COR-L47 (cell line): Measurements from ENCODE around the gene NNT.
"Not testable (repeated sequence)": the region's sequence is repeated elsewhere in the genome, so short reads cannot be mapped to it uniquely, and the experiment has no call there.

ENCODE experiments used
- DNase-seq: peaks from one replicate; lab custom pipeline; 2025; lab: John Stamatoyannopoulos, UW

The NNT gene

DNA sequence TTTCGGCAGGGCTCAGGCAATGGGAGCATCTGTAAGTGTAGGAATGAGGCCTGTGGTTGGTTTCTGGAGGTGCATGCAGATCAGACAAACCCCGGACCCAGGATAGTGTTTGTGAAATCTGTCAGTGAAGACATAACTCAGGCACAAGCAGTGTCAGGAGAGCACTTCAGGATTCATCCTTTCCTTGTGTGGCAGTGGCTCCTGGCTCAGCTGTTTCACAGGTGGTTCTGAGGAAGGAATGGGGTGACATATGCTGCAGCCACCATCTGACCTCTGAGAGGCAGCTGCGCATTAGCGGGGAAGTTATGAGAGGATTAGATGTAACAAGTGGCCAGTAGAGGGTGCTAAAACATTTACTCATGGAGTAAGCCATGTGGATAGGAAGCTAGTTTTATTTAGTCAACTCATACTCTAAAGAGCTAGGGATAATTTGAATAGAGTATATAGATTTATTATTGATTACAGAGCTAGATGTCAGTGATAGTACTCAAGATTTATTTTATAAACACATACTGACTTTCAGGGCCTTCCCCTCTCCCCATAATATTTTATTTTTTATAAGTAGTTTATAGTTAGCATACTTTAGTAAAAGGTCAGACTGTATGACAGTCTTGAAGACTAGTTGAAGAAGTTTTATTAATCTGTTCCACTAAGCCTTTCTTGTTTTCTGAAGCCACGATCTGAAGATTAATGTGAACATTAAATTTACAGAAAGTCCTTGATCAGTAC is 28.4 kb downstream of the NNT start:
- peak; percentile 76 for DNase-seq

DNA sequence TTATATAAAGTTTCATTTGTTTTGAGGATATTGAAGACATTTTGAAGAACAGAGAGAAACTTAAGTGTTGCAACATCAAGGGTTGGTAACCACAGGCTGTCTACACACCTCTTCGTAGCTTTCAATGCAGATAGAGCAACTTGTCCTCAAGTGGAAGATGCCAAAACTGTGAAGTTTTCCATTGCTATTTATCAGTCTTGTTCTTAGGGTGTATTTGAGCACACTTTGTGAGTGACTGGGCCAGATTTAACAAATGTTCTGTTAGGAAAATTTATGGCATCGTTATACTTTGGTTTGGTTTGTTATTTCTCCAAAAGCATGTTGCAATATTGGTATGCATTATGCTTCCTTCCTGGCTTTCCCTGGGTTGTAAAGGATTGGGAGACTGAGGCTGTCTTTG is 31.6 kb downstream of the NNT start:
- DNase-seq = no peak

DNA sequence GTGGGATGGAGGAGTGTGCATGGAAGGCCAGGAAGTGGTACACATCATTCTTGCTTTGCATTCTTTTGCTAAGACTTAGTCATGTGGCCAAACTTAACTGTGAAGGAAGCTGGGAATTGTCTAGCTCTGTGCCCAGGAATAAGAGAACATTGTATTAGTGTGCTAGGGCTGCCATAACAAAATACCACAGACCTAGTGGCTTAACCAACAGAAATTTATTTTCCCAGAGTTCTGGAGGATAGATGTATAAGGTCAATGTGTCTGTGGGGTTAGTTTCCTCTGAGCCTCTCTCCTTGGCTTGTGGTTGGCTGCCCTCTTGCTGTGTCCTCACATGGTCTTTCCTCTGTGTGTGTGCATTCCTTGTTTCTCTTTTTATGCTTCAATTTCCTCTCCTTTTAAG is 32.4 kb downstream of the NNT start:
- no peak for DNase-seq

DNA sequence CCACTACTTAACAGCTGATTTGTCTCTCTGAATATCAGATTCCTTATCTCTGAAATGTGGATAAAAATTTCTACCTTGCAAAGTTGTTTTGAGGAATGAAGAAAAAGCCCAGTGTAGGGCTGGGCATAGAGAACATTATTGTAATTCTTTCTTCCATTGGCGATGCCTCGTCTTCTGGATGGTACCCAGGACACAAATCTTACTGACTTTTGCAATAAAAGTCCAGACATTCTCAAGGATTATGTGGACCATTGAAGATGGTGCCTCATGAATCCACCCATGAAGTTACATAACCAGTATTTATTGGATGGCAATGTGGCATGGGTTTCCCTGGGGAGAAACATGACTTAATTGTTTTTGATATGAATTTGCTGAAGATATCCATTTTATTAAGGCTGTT is 33.1 kb downstream of the NNT start:
- no peak for DNase-seq

DNA sequence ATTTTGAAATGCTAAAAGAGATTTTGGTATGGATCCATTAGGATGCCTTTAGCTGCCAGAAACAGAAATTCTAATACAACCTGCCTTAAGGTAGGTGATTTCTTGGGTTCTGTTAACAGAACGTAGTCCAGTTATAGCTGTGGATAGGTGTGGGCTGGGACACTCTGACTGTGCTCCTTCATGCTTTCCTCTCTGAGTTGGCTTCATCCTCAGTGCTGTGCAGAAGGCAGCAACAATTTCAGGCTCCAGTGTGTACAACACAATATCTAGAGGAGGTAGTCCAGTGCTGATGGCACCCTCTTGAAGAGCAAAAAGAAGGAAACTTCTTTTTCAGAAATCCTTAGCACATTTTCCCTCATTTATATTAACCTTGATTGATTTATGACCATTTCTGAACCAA is 34.4 kb downstream of the NNT start:
- no peak for DNase-seq

DNA sequence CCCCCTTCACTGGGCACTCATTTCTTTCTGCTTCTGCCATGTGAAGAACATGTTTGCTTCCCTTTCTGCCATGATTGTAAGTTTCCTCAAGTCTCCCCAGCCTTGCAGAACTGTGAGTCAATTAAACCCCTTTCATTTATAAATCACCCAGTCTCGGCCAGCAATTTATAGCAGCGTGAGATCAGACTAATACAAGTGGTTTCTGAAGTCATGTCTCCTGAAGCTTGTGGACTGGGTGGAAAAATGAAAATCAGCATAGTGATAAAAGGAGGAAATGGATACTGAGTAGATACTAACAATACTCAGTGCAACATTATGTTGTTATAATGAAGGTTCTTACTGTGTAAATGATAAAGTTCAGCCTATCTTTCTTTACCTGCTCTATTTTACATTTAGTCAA is 35.1 kb downstream of the NNT start:
- DNase-seq = no peak

DNA sequence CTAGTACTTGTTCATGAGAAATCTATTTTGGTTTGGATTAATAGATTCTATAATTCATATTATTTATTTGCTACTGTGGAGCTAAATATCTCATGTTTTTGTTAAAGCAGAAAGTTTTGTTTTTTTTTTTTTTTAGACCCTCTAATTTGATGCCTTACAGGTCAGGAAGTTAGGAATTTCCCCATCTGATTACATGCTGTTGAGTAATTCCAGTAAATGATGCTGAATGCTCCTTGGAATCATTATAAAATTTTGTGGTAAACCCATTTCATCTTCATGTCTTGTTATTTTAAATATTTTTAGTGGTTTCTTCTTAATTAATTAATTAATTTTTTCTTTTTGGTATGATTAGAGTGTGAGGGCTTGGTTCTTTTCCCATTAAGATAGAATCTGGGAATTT is 35.6 kb downstream of the NNT start:
- DNase-seq = no peak

DNA sequence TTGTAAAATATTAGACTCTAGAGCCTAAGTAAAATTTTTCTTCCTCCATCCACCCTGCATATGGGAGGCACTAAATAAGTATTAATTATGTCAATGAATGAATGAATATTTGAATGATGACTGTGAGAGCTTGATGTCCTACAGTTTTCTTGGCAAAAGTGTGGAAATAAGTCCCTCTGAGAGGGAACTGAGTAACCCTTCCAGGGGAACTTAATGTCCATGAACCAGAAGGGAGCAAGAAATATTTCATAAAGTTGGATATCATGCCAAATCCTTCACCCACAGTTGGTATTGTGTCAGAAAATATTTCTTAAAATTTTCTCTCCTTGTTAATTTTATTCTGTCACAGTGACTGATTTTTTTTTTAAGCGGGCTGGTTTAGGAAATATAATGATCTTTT is 36.6 kb downstream of the NNT start:
- no peak for DNase-seq

DNA sequence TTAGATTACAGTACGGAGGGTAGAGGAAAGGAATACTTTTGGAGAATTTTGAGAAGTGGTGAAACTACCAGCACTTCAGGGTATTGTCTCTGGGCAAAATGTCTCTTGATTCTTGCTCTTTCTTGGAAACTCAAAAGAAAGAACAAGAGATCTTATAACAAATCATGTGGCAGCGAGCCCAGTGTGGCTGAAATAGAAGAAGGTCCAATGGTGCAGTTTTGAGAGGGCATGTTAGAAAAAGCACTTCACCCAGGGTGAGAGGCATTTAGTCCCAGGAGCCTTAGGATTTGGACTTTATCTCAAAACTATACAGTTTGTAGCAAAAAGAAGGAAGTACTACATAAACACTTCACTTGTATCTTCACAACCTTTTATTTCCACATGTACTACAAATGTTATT is 39.4 kb downstream of the NNT start:
- no peak for DNase-seq

DNA sequence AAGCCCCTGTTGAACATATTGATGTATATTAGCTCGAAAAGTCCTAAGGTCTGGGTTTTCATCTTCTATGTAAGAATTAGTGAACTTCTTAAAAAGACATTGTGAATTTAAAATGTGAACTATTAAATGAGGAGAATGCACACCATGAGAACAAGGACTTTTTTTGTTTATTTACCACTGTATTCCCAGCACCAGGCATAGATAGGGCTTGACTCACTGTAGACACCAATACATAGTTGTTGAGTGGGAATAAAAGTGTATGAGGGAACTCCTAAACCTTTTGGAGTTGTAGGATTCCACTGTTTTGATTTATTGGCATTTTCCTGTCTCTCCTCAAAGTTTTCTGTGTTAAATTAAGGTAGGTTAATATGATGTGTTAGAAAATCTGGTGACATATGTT is 40.3 kb downstream of the NNT start:
- no peak for DNase-seq

DNA sequence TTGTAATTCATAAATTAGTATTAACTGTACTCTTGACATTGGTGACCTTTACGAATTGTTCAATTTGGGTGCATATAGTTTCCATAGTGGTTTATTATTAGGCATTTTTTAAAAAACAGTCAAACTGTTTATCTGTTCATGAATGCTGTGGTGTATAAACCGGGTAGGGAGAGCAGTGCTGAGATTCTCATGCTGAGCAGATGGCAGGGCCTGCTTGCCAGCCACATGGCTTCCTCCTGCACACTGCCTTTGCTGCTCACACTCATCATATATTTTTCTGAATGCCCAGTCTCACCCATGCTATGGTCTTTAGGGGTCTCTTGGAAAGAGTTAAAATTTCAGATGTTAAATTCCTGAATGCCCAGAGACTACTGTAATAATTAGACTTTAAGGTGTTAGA is 40.8 kb downstream of the NNT start:
- DNase-seq = no peak

DNA sequence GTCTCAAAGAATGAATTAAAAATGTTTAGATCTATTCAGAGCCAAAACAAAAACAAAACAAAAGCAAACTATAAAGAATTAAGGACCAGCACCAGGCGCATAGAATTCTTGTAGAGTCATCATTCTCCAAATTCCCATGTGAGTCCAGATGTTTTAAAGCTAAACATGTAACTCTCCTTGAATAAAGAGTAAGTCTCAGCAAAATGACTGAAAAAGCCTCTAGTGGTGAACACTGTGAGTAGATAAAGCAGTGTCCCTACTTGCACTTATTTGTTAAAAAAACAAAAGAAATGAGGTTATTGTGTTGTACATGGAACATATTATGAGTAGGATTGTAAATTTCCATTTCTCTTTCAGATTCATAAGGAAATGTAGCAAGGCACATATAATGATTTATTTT is 44.0 kb downstream of the NNT start:
- no peak for DNase-seq

DNA sequence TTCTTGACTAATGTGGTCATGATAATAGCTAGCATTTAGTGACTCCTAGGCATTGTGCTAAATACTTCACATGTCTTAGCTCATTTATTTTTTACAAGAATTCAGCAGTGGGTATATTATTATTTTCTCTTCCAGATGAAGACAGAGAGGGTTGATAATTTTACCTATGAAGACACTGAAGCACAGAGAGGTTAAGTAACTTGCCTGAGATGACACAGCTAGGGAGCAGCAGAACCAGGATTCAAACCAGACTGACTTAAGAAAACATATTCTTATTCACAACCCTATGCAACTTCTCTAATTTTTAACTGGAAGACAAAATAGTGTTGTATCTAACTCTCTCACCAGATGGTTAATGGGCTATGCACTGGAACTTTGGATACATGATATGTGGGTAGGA is 44.8 kb downstream of the NNT start:
- no peak for DNase-seq

DNA sequence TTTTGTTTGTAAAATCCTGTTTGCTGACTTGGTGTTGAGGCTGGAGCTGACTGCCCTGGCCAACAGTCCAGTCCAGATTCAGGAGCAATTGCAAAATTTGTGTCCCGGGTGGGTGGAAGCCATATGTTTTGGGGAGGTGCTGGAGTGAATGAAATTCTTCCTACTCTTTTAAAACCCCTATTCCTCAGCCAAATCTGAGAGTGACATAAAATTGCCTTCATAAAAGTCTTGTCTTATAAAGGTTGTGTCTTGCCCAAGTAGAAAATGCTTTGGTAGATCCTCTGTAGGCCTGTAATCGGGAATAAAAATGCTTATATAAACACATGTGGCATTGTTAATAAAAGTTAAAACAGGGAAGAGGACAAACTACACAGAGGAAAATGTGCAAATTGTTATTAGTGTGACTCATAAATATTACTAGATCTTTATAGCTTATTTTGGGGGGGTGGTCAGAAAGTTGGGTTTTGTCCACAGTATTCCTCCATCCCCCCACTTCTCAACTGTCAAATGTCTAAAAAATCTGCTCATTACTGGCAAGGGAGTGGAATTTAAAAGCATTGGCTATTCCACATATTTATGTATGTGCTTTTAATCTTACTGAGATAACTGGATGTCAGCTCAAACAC is 45.6 kb downstream of the NNT start:
- DNase-seq = no peak

DNA sequence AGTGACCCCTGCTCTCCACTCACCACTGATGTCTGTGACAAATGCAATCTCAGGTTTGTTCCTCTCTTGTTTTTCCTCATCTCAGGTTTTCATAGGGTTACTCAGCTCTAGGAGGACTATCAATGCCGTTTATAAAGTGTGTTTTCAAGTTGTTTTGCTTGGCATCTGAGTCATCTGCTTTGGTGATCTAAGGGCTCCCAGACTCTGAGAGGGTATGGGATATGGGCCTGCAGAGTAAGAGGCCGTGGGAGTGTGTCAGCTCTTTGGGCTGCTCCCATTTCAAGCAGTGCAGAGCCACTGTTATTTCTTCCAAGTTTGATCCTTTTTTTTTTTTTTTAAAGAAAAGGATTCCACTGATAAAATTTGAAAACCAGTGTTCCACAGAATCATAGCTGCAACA is 46.3 kb downstream of the NNT start:
- no peak for DNase-seq

DNA sequence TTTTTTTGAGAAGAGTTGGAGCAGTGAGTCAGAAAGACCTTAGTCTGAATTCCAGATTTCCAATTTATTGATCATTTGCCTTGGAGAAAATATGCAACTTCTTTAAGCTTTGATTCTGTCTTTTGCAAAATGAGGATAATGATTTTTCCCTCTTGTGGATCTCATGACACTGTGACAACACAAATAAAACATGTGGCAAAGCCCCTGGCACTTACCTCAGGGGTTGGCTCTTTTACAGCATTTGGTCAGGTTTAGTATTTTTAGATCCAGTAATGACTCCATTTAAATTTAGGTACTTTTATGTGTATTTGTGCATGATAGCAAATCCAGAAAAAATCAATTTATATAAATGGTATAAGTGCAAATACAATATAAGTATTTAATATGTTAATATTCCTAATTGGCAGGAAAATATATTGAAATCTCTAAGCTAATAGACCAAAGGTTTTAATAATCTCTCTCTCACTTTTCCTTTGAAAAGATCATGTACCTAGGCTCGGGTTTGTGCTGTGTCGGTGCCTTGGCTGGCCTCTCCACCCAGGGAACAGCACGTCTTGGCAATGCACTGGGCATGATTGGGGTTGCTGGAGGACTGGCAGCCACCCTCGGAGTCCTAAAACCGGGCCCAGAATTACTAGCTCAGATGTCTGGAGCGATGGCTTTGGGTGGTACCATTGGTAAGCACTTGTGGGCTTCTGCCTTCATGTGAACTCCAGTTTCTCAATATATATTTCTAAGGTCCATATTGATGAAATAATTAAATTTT is 49.7 kb downstream of the NNT start:
- no peak for DNase-seq

DNA sequence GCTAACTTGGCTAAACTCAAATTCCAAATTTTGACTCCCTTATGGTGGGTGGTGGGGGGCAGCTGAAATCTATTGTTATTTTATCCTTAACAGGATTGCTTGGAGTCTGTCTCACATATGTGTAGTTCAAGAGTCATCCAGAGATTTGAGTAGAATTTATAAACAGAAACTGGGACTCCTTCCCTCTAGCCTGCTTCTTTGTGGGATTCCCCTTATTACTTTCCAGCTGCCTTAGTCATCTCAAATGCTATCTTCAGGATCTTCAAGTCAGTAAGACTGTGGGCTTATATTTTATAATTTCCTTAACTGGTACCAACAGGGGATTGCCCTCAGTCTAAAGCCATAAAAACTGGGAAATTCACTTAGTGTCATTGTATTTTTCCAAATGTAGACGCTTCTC is 55.5 kb downstream of the NNT start:
- DNase-seq = no peak

DNA sequence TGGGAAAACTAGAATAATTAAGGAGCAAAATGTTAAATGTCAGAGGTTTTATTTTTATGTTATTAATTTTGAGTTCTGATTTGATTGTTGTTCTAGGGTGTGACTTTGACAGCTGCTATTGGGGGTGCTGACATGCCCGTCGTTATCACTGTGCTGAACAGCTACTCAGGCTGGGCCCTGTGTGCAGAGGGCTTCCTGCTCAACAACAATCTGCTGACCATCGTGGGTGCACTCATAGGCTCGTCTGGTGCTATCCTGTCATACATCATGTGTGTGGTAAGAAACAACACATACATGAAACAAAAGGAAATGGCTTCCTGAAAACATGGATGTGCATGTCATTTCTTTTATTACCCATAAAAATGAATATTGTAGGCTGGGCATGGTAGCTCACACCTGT is 56.1 kb downstream of the NNT start:
- DNase-seq = no peak

DNA sequence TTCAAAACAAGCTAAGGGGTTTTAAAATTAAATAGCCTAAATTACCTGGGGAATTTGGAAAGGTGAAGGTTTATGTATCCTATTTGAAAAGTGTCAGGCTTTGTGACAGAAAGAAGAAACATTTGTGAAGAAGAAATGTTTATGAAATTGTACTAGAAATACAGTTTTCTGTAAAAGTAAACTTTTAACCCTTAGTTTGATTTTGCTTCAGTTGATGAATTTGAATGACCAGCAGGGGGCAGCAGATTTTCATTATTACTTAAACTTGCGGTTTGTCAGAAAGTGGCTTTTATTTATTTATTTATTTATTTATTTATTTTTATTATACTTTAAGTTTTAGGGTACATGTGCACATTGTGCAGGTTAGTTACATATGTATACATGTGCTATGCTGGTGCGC is 58.1 kb downstream of the NNT start:
- peak; percentile 34 for DNase-seq

DNA sequence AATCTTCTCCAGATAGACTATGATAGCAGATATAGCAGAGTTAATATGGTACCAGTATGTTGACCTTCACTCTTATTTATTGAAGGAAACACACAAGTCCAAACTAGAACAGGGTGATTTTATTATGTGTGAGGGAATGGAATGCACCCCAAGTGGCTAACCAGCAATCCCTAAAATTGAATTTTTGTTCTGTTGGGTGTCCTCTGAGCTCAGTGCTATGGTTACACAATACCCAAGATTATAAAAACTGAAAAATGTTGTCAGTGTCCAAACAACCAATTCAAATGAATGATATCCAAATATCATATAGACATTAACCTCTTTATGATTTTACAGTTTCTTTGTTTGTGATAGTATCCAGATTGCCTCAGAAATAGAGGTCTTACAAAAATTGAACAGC is 60.9 kb downstream of the NNT start:
- no peak for DNase-seq

DNA sequence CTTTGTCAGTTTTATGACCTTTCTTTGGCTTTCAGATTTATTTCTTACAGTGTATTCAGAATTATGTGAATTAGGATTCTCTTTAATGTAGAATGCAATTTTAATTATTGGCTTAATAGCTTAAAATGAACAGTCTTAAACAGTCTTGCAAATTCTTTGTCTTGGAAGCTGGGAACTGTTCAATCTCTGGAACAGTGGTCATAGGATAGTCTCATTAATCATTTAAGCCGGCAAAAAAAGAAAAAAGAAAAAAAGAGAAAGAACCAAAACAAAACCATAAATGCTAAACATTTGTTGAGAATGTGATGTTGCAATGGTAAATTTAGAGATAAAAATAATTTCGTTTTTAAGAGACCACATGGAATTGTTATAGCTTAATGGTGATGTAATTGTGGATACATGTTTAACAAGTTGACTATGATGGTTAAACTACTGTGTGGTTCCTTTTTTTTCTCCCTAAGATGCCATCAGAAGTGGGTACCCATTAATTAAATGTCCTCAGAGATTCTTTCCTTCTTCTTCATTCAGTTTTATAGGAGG is 61.6 kb downstream of the NNT start:
- no peak for DNase-seq

DNA sequence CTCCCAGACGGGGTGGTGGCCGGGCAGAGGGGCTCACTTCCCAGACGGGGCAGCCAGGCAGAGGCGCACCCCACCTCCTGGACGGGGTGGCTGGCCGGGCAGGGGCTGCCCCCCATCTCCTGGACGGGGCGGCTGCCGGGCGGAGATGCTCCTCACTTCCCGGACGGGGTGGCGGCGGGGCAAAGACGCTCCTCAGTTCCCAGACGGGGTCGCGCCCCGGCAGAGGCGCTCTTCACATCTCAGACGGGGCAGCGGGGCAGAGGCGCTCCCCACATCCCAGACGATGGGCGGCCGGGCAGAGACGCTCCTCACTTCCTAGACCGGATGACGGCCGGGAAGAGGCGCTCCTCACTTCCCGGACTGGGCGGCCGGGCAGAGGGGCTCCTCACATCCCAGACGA is 62.8 kb downstream of the NNT start:
- DNase-seq = not testable (repeated sequence)

DNA sequence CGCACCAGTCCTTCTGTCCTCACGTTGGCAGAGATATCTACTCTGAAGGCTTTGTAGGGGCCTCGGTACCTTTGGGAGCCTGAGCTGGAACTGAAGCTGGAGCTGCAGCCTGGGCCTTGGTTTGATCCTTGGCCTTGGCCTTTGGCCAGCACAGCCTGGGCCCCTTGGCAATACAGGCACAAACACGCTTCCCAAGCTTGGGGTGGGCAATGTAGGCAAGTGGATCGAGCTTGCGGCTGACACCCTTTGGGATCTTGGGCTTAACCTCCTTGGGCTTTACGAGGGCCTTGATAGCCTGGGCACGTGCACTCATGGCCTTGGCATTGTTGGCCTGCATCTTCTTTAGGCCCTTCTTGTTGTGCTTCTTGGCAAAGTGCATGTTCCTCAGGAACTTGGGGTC is 63.7 kb downstream of the NNT start:
- not testable (repeated sequence) for DNase-seq
